Astrocyte (in vitro differentiated cells and primary cell): ENCODE results near the gene MAP4K4.

ENCODE experiments used
- EZH2 ChIP-seq: IDR thresholded peaks from 2 replicates; pipeline ENCODE4 v1.6.1; 2012; ENCODE audit warnings: mild to moderate bottlenecking, low read length, inconsistent platforms; ENCODE audit not compliant: insufficient read depth
- TF ChIP-seq, protein P1 (sequence below): IDR thresholded peaks from 2 replicates; pipeline ENCODE4 v1.5.1; 2011; ENCODE audit warnings: low read depth, mild to moderate bottlenecking, inconsistent platforms, low read length, moderate library complexity; ENCODE audit not compliant: insufficient read depth

GRCh38 chr2:101750688-101751087 is 53.2 kb downstream of the MAP4K4 start:
- TF ChIP-seq, protein P1, sequence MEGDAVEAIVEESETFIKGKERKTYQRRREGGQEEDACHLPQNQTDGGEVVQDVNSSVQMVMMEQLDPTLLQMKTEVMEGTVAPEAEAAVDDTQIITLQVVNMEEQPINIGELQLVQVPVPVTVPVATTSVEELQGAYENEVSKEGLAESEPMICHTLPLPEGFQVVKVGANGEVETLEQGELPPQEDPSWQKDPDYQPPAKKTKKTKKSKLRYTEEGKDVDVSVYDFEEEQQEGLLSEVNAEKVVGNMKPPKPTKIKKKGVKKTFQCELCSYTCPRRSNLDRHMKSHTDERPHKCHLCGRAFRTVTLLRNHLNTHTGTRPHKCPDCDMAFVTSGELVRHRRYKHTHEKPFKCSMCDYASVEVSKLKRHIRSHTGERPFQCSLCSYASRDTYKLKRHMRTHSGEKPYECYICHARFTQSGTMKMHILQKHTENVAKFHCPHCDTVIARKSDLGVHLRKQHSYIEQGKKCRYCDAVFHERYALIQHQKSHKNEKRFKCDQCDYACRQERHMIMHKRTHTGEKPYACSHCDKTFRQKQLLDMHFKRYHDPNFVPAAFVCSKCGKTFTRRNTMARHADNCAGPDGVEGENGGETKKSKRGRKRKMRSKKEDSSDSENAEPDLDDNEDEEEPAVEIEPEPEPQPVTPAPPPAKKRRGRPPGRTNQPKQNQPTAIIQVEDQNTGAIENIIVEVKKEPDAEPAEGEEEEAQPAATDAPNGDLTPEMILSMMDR, result no peak
- TF ChIP-seq EZH2, result no peak
